ENCODE results near the gene TBX3. TPM values are rescaled to one million over a fixed set of nuclear protein-coding genes. Genes with fewer than 3 reads are reported as not detected.

TBX3 gene
- polyA plus RNA-seq, 1 experiment, result 66.4 TPM

- CTCF ChIA-PET, result interaction anchor here (0.6 to 1.3 kb wide), 2 partner anchors 34 to 1339 kb away, joined by 3 to 6 read pairs; no protein-coding TSS in a partner anchor
- no peak for TF ChIP-seq CTCF (IDR thresholded peaks at IDR 0.05; ENCODE audit: insufficient read depth, low read depth, low read length)
- Histone ChIP-seq H3K27me3 (ENCODE audit: control insufficient read depth, insufficient read depth, low read length) (no peaks in the 10 kb centered on the region), H3K36me3 (ENCODE audit: control insufficient read depth, insufficient read depth, low read length) (no peaks in the 10 kb centered on the region), H3K4me3 (ENCODE audit: low read depth, low read length) (no peak overlapping the region)
- no peak for DNase-seq (ENCODE audit: low read depth)
- POLR2A ChIA-PET, result no interaction called here
Measured at GRCh38 chr12:114628199-114628598, 55.8 kb downstream of the TBX3 start.

GRCh38 chr12:114627393-114627792 is 56.6 kb downstream of the TBX3 start:
- H3K4me3 ChIP-seq (ENCODE audit: low read depth, low read length), result no peak overlapping the region
- ChIA-PET POLR2A (no interaction called here), CTCF (interaction anchor here (1.0 to 5.3 kb wide), 3 partner anchors 11 to 1318 kb away, joined by 3 to 50 read pairs (median 6); no protein-coding TSS in a partner anchor)
- DNase-seq (ENCODE audit: low read depth), result no peak
- H3K27me3 ChIP-seq (ENCODE audit: control insufficient read depth, insufficient read depth, low read length), result no peaks in the 10 kb centered on the region
- TF ChIP-seq CTCF (IDR thresholded peaks at IDR 0.05; ENCODE audit: insufficient read depth, low read depth, low read length), result no peak
- no peaks in the 10 kb centered on the region for H3K36me3 ChIP-seq (ENCODE audit: control insufficient read depth, insufficient read depth, low read length)

GRCh38 chr12:114625294-114625851 is 58.6 kb downstream of the TBX3 start:
- ChIA-PET POLR2A (no interaction called here), CTCF (interaction anchor here (0.6 to 5.3 kb wide), 25 partner anchors 10 to 1354 kb away, joined by 3 to 50 read pairs (median 4); partner anchors contain the start of gene TBX3)
- Histone ChIP-seq H3K4me3 (ENCODE audit: low read depth, low read length) (no peak overlapping the region), H3K36me3 (ENCODE audit: control insufficient read depth, insufficient read depth, low read length) (no peaks in the 10 kb centered on the region), H3K27me3 (ENCODE audit: control insufficient read depth, insufficient read depth, low read length) (no peaks in the 10 kb centered on the region)
- peak; percentile 50 for DNase-seq (ENCODE audit: low read depth)
- TF ChIP-seq CTCF (IDR thresholded peaks at IDR 0.05; ENCODE audit: insufficient read depth, low read depth, low read length), result peak; percentile 90

GRCh38 chr12:114623737-114624136 is 60.2 kb downstream of the TBX3 start:
- CTCF ChIA-PET, result interaction anchor here (0.8 to 5.3 kb wide), 12 partner anchors 8 to 1323 kb away, joined by 3 to 50 read pairs (median 10); no protein-coding TSS in a partner anchor
- no peak for TF ChIP-seq CTCF (IDR thresholded peaks at IDR 0.05; ENCODE audit: insufficient read depth, low read depth, low read length)
- Histone ChIP-seq H3K27me3 (ENCODE audit: control insufficient read depth, insufficient read depth, low read length) (no peaks in the 10 kb centered on the region), H3K36me3 (ENCODE audit: control insufficient read depth, insufficient read depth, low read length) (no peaks in the 10 kb centered on the region), H3K4me3 (ENCODE audit: low read depth, low read length) (no peak overlapping the region)
- no peak for DNase-seq (ENCODE audit: low read depth)
- POLR2A ChIA-PET, result no interaction called here

Small RNA genes lying within 50 kb of the gene (small RNA-seq; reads per million reads assigned to genes)
- gene RF00019 (ENCODE audit: insufficient read length, low read depth, low replicate concordance), result not detected

Measured in BJ (cell line).